PC-9 (cell line): Measurements from ENCODE around the gene CALY. TPM values are rescaled to one million over a fixed set of nuclear protein-coding genes. Genes with fewer than 3 reads are reported as not detected.

Source experiments
- BruUV-seq: library from RNA; stranded (reverse); fragments of 400-500 nt; replicated peaks from 2 replicates; lab custom pipeline; 2021; lab: Mats Ljungman, UMichigan
- CTCF ChIA-PET: fragments of 300-600 bp; sonication (Branson Sonifier 250); formaldehyde crosslinking; loops from one replicate; lab custom pipeline; 2022; ENCODE audit warnings: antibody characterized with exemption; lab: Charles Lee
- POLR2A ChIA-PET: fragments of 300-600 bp; sonication (Branson Sonifier 250); formaldehyde crosslinking; loops from one replicate; lab custom pipeline; 2022; ENCODE audit warnings: antibody characterized with exemption; ENCODE audit not compliant: unreplicated experiment; lab: Charles Lee
- DNase-seq, 2 experiments: peaks; one replicate each; pipeline versions ENCODE4 v3.0.0 to v3.0.0-alpha.2; 2015 to 2022; ENCODE audit warnings: mixed read lengths in 1 of 2
- H2AFZ ChIP-seq: fragments of 200-600 bp; sonication (generic); 2 replicates; pipeline ENCODE4 v1.8.1; 2017; ENCODE audit warnings: antibody characterized with exemption
- H3F3A ChIP-seq: fragments of 200-600 bp; sonication (generic); 2 replicates; pipeline ENCODE4 v1.8.1; 2017; ENCODE audit warnings: antibody characterized with exemption, mild to moderate bottlenecking, low read depth; ENCODE audit not compliant: insufficient read depth
- H3K27ac ChIP-seq: fragments of 200-600 bp; sonication (generic); 2 replicates; pipeline ENCODE4 v1.6.1; 2016; ENCODE audit warnings: mixed run types
- H3K27me3 ChIP-seq: fragments of 200-600 bp; sonication (generic); 2 replicates; pipeline ENCODE4 v1.6.1; 2016; ENCODE audit warnings: low read depth, mixed run types; ENCODE audit not compliant: insufficient read depth
- H3K36me3 ChIP-seq: fragments of 200-600 bp; sonication (generic); 2 replicates; pipeline ENCODE4 v1.6.1; 2016; ENCODE audit warnings: low read depth, mixed run types
- H3K4me1 ChIP-seq: fragments of 200-600 bp; sonication (generic); replicated peaks from 2 replicates; pipeline ENCODE4 v1.6.1; 2016; ENCODE audit warnings: mixed run types; ENCODE audit not compliant: insufficient read depth
- H3K4me2 ChIP-seq: fragments of 200-600 bp; sonication (generic); 2 replicates; pipeline ENCODE4 v1.6.1; 2017; ENCODE audit warnings: mixed run types
- H3K4me3 ChIP-seq: fragments of 200-600 bp; sonication (generic); 2 replicates; pipeline ENCODE4 v1.6.1; 2016; ENCODE audit warnings: mixed run types
- H3K79me2 ChIP-seq: fragments of 200-600 bp; sonication (generic); 2 replicates; pipeline ENCODE4 v1.6.1; 2017; ENCODE audit warnings: low read depth, mixed run types
- H3K9me2 ChIP-seq: fragments of 200-600 bp; sonication (generic); 2 replicates; pipeline ENCODE4 v1.8.1; 2017; ENCODE audit warnings: mild to moderate bottlenecking; ENCODE audit not compliant: insufficient read depth
- H3K9me3 ChIP-seq: fragments of 200-600 bp; sonication (generic); 2 replicates; pipeline ENCODE4 v1.8.1; 2016; ENCODE audit warnings: low read depth; ENCODE audit not compliant: insufficient read depth
- H4K20me1 ChIP-seq: fragments of 200-600 bp; sonication (generic); 2 replicates; pipeline ENCODE4 v1.8.1; 2017; ENCODE audit not compliant: insufficient read depth
- CTCF ChIP-seq: fragments of 200-600 bp; sonication (generic); conservative IDR thresholded peaks from 2 replicates; pipeline ENCODE4 v1.6.1; 2017; ENCODE audit warnings: mixed run types, antibody characterized with exemption, mild to moderate bottlenecking, moderate library complexity
- EZH2 ChIP-seq: fragments of 200-600 bp; sonication (generic); IDR thresholded peaks from 2 replicates; pipeline ENCODE4 v1.8.0; 2017; ENCODE audit warnings: antibody characterized with exemption, low read depth
- intact Hi-C: fragments of 100-400 bp; cut with micrococcal nuclease; formaldehyde crosslinking; loops from one replicate; pipeline ENCODE4 v1.10.0; 2022; ENCODE audit not compliant: unreplicated experiment
- total RNA-seq: library from RNA; stranded (reverse); gene quantifications from 2 replicates; pipeline ENCODE4 v1.2.3, GENCODE V29; 2021

Gene CALY
- total RNA-seq, 1 experiment from 2014 or later: not detected

GRCh38 chr10:133276435-133277201 is 60.1 kb downstream of the CALY start, which contains the start of gene ADAM8:
Gene ADAM8, minus strand, starts transcription at chr10:133276868. Its CDS starts 51 bp downstream, at chr10:133276817.
- intact Hi-C loops: no loop called here
- Histone ChIP-seq H3K4me3 (peak within 1 kb of the TSS; percentile 58), H3K36me3 (no peaks in the 10 kb centered on the region), H2AFZ (no peak within 1 kb of the TSS), H4K20me1 (no peaks in the 10 kb centered on the region), H3K27ac (peak within 1 kb of the TSS; percentile 89), H3K4me2 (peak within 1 kb of the TSS; percentile 89), H3K79me2 (0 out of 2 replicates have a peak, but pooled peaks cover 5% of the 10 kb centered on the region), H3K4me1 (peaks cover 49% of the 10 kb centered on the region), H3K9me2 (no peaks in the 10 kb centered on the region), H3F3A (peaks cover 33% of the 10 kb centered on the region), H3K9me3 (no peaks in the 10 kb centered on the region), H3K27me3 (no peaks in the 10 kb centered on the region)
- POLR2A ChIA-PET: no interaction called here
- CTCF ChIA-PET: no interaction called here
- peak; percentile 36 to 70 for DNase-seq
- BruUV-seq: no TSS peak
- TF ChIP-seq CTCF: no peak
- no peak for TF ChIP-seq EZH2

- peak overlapping the region; percentile 89 for H3K27ac ChIP-seq
- H3K36me3 ChIP-seq: no peaks in the 10 kb centered on the region
- POLR2A ChIA-PET: no interaction called here
- H3K9me3 ChIP-seq: no peaks in the 10 kb centered on the region
- H2AFZ ChIP-seq: no peak overlapping the region
- peaks cover 45% of the 10 kb centered on the region for H3K4me1 ChIP-seq
- no peak for TF ChIP-seq EZH2
- no peak for TF ChIP-seq CTCF
- intact Hi-C loops: no loop called here
- BruUV-seq: no TSS peak
- DNase-seq: no peak
- no peaks in the 10 kb centered on the region for H3K27me3 ChIP-seq
- peak overlapping the region; percentile 58 for H3K4me3 ChIP-seq
- H3K9me2 ChIP-seq: no peaks in the 10 kb centered on the region
- peak overlapping the region; percentile 89 for H3K4me2 ChIP-seq
- H4K20me1 ChIP-seq: no peaks in the 10 kb centered on the region
- H3K79me2 ChIP-seq: 0 out of 2 replicates have a peak, but pooled peaks cover 5% of the 10 kb centered on the region
- CTCF ChIA-PET: no interaction called here
- H3F3A ChIP-seq: peaks cover 33% of the 10 kb centered on the region
Observed at GRCh38 chr10:133276100-133276434, 60.6 kb downstream of the CALY start.

- peak; percentile 41 to 65 for DNase-seq
- peaks cover 33% of the 10 kb centered on the region for H3F3A ChIP-seq
- no peaks in the 10 kb centered on the region for H4K20me1 ChIP-seq
- CTCF ChIA-PET: no interaction called here
- no peaks in the 10 kb centered on the region for H3K36me3 ChIP-seq
- intact Hi-C loops: no loop called here
- peaks cover 45% of the 10 kb centered on the region for H3K4me1 ChIP-seq
- H2AFZ ChIP-seq: no peak overlapping the region
- peak overlapping the region; percentile 58 for H3K4me3 ChIP-seq
- 0 out of 2 replicates have a peak, but pooled peaks cover 5% of the 10 kb centered on the region for H3K79me2 ChIP-seq
- H3K27me3 ChIP-seq: no peaks in the 10 kb centered on the region
- H3K27ac ChIP-seq: peak overlapping the region; percentile 89
- H3K4me2 ChIP-seq: peak overlapping the region; percentile 89
- TF ChIP-seq CTCF (no peak; the same call in 1 of the 2 replicates), EZH2 (no peak)
- TSS peak; percentile 87 for BruUV-seq
- no peaks in the 10 kb centered on the region for H3K9me2 ChIP-seq
- H3K9me3 ChIP-seq: no peaks in the 10 kb centered on the region
- POLR2A ChIA-PET: no interaction called here
Observed at GRCh38 chr10:133275684-133276092, 61.0 kb downstream of the CALY start.
